SK-N-MC (cell line): ENCODE measurements around the gene CADPS.

ENCODE experiments used
- EZH2 ChIP-seq: fragments of 200-600 bp; sonication (generic); IDR thresholded peaks from one replicate; pipeline ENCODE4 v1.6.1; 2017; ENCODE audit warnings: antibody characterized with exemption
- POLR2AphosphoS5 ChIP-seq: IDR thresholded peaks from 2 replicates; pipeline ENCODE4 v1.6.1; 2012; ENCODE audit warnings: mild to moderate bottlenecking, low read depth, low read length, borderline replicate concordance

DNA sequence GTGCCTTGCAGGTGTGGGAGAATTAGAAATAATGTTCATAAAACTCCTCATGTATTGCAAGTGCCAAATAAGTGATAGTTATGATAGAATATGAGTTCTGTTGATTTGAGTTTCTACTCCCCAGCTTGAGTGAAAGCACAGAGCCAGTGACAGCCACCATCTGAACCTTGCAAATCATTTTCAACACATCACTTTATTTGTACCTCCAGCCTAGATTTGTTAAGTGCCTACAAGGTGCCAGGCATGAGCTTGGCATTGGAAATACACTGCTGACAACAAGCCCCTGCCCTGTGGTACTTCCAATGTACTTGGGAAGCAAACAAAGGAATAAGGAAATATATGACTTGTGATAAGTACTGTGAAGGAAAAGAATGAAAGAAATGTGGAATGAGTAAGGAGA is 518.9 kb downstream of the CADPS start:
- TF ChIP-seq EZH2: no peak
- TF ChIP-seq POLR2AphosphoS5: no peak
